PC-3 (cell line): ENCODE measurements around the gene ZRANB1.

Experiments used
- EZH2 ChIP-seq: fragments of 300-600 bp; sonication (generic); IDR thresholded peaks from one replicate; pipeline ENCODE4 v1.6.1; 2017; ENCODE audit warnings: antibody characterized with exemption, mild to moderate bottlenecking, low read length; ENCODE audit not compliant: unreplicated experiment
- EZH2phosphoT487 ChIP-seq: fragments of 300-600 bp; sonication (generic); IDR thresholded peaks from 2 replicates; pipeline ENCODE4 v1.6.1; 2018; ENCODE audit warnings: mild to moderate bottlenecking, antibody characterized with exemption, low read length, borderline replicate concordance
- TF ChIP-seq, protein P1 (sequence below): fragments of 300-600 bp; sonication (generic); conservative IDR thresholded peaks from 2 replicates; pipeline ENCODE4 v1.5.1; 2017; ENCODE audit warnings: antibody characterized with exemption, low read depth, mild to moderate bottlenecking, low read length

DNA sequence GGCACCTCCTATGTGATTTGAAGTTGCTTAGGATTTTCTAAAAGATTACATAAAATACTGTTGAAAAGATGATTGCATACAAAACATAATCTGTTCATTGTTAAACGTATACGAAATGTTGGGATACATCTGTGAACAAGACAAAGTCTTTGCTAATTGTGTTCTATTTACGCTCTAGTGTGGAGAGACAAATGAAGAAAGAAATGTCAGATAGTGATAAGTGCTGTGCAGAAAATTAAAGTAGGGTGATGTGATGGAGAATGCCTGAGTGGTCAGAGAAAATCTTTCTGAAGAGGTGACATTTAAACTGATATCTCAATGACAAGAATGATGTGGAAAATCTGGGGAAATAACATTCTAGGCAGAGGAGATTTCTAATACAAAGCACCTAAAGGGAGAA is 13.4 kb upstream of the ZRANB1 start:
- TF ChIP-seq, protein P1, sequence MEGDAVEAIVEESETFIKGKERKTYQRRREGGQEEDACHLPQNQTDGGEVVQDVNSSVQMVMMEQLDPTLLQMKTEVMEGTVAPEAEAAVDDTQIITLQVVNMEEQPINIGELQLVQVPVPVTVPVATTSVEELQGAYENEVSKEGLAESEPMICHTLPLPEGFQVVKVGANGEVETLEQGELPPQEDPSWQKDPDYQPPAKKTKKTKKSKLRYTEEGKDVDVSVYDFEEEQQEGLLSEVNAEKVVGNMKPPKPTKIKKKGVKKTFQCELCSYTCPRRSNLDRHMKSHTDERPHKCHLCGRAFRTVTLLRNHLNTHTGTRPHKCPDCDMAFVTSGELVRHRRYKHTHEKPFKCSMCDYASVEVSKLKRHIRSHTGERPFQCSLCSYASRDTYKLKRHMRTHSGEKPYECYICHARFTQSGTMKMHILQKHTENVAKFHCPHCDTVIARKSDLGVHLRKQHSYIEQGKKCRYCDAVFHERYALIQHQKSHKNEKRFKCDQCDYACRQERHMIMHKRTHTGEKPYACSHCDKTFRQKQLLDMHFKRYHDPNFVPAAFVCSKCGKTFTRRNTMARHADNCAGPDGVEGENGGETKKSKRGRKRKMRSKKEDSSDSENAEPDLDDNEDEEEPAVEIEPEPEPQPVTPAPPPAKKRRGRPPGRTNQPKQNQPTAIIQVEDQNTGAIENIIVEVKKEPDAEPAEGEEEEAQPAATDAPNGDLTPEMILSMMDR, result no peak
- TF ChIP-seq EZH2 (no peak), EZH2phosphoT487 (no peak)
